HepG2 (cell line): Measurements from ENCODE around the gene MS4A14. TPM values are rescaled to one million over a fixed set of nuclear protein-coding genes. Genes with fewer than 3 reads are reported as not detected.

Experiments
- DMAP1 ChIP-seq: IDR thresholded peaks from 2 replicates; pipeline ENCODE4 v1.6.1; 2016
- FOXP4 ChIP-seq: sonication (generic); formaldehyde crosslinking; IDR thresholded peaks from 2 replicates; pipeline ENCODE4 v1.4.0; 2020; ENCODE audit warnings: missing genetic modification reagents
- ISL2 ChIP-seq: sonication (generic); formaldehyde crosslinking; IDR thresholded peaks from 2 replicates; pipeline ENCODE4 v1.5.0; 2020; ENCODE audit warnings: missing genetic modification reagents
- NR1H2 ChIP-seq: sonication (generic); formaldehyde crosslinking; IDR thresholded peaks from 2 replicates; pipeline ENCODE4 v1.8.1; 2022; ENCODE audit warnings: low read depth, missing genetic modification reagents, borderline replicate concordance
- PLRG1 ChIP-seq: fragments of 450-650 bp; conservative IDR thresholded peaks from 2 replicates; pipeline ENCODE4 v1.6.1; 2016
- ZNF678 ChIP-seq: sonication (generic); formaldehyde crosslinking; IDR thresholded peaks from 2 replicates; pipeline ENCODE4 v1.4.0; 2020; ENCODE audit warnings: mild to moderate bottlenecking, missing genetic modification reagents
- polyA plus RNA-seq, 8 experiments: library from polyadenylated mRNA; depleted of rRNA in 3 of 8; stranded (reverse) in 7 of 8; unstranded in 1 of 8; fragments of >200 nt; fragmentation: Illumina TruSeq in 4 of 8; extraction: Trizol in 4 of 8; gene quantifications; 2 replicates each; pipeline versions ENCODE4 v1.2.1 to v1.2.3, GENCODE V29; 2011 to 2016; ENCODE audit warnings: low read depth in 4 of 8, missing spikeins in 1 of 8, mixed read lengths in 1 of 8; ENCODE audit not compliant: insufficient read depth in 1 of 8
- total RNA-seq, 5 experiments: library from RNA; depleted of rRNA; stranded (reverse); fragments of >200 nt; fragmentation: Illumina TruSeq; extraction: Trizol; gene quantifications; 2 replicates each; pipeline ENCODE4 v1.2.3, GENCODE V29; 2016; ENCODE audit warnings: low read depth in 1 of 5

The MS4A14 gene
- total and polyA plus RNA-seq, 2 of the 13 experiments (the other 11 are each of a cell fraction or from before 2014, with no cell fraction given) = not detected

DNA sequence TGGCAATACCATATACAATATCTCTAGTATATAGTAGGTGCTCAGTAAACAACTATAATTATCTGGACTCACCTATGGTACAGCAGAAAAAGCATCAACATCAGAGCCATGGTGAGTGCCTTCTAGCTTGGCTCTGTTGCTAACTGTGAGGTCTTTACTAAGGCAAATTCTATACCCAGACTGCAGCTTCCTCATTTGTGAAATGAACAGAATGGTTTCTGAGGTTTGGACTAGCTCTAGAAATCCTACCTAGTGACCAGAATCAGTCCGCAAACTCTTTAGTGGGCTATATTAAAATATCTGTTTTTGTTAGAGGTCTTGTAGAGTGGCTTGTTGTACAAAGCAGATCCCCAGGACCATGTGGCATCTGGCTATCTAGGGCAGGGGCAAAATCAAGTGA, 63.1 kb downstream of the MS4A14 start (continued):
- TF ChIP-seq DMAP1 (CRISPR knock-in tag) (no peak), ZNF678 (no peak), ISL2 (CRISPR knock-in tag) (no peak), PLRG1 (no peak), NR1H2 (CRISPR knock-in tag) (no peak), FOXP4 (CRISPR knock-in tag) (no peak)

Other genes starting within 250 kb of the MS4A14 start
- gene MS4A6A, start 213.4 kb upstream of the MS4A14 start, total RNA-seq (2016; rRNA removed; fragmentation: Illumina TruSeq; extraction: Trizol) = not detected in 2 replicates
- gene MS4A6A, start 213.4 kb upstream of the MS4A14 start, polyA plus RNA-seq (2011; rRNA removed) = not detected in 2 replicates
- gene MS4A4E, start 153.3 kb upstream of the MS4A14 start, total RNA-seq (2016; rRNA removed; fragmentation: Illumina TruSeq; extraction: Trizol) = not detected in 2 replicates
- not detected in 2 replicates for gene MS4A4E, start 153.3 kb upstream of the MS4A14 start, polyA plus RNA-seq (2011; rRNA removed)
- gene MS4A4A, start 115.8 kb upstream of the MS4A14 start, total RNA-seq (2016; rRNA removed; fragmentation: Illumina TruSeq; extraction: Trizol) = not detected in 2 replicates
- not detected in 2 replicates for gene MS4A4A, start 115.8 kb upstream of the MS4A14 start, polyA plus RNA-seq (2011; rRNA removed)
- gene MS4A6E, start 69.2 kb upstream of the MS4A14 start, total RNA-seq (2016; rRNA removed; fragmentation: Illumina TruSeq; extraction: Trizol) = not detected in 2 replicates
- not detected in 2 replicates for gene MS4A6E, start 69.2 kb upstream of the MS4A14 start, polyA plus RNA-seq (2011; rRNA removed)
- gene MS4A7, start 17.9 kb upstream of the MS4A14 start, total RNA-seq (2016; rRNA removed; fragmentation: Illumina TruSeq; extraction: Trizol) = not detected in 2 replicates
- gene MS4A7, start 17.9 kb upstream of the MS4A14 start, polyA plus RNA-seq (2011; rRNA removed) = not detected in 2 replicates
- not detected in 2 replicates for gene MS4A5, start 33.1 kb downstream of the MS4A14 start, total RNA-seq (2016; rRNA removed; fragmentation: Illumina TruSeq; extraction: Trizol)
- not detected in 2 replicates for gene MS4A5, start 33.1 kb downstream of the MS4A14 start, polyA plus RNA-seq (2011; rRNA removed)
- not detected in 2 replicates for gene MS4A1, start 59.4 kb downstream of the MS4A14 start, total RNA-seq (2016; rRNA removed; fragmentation: Illumina TruSeq; extraction: Trizol)
- 0.01 TPM in 1 of 2 replicates, not detected in the other for gene MS4A1, start 59.4 kb downstream of the MS4A14 start, polyA plus RNA-seq (2011; rRNA removed)
- gene MS4A12, start 96.3 kb downstream of the MS4A14 start, total RNA-seq (2016; rRNA removed; fragmentation: Illumina TruSeq; extraction: Trizol) = not detected in 2 replicates
- not detected in 2 replicates for gene MS4A12, start 96.3 kb downstream of the MS4A14 start, polyA plus RNA-seq (2011; rRNA removed)
- not detected in 2 replicates for gene MS4A13, start 118.9 kb downstream of the MS4A14 start, total RNA-seq (2016; rRNA removed; fragmentation: Illumina TruSeq; extraction: Trizol)
- gene MS4A13, start 118.9 kb downstream of the MS4A14 start, polyA plus RNA-seq (2011; rRNA removed) = not detected in 2 replicates